ENCODE data around the gene GCGR. TPM values are rescaled to one million over a fixed set of nuclear protein-coding genes. Genes with fewer than 3 reads are reported as not detected.

GCGR gene
- total RNA-seq, 2 donors from 2014 or later = not detected

DNA sequence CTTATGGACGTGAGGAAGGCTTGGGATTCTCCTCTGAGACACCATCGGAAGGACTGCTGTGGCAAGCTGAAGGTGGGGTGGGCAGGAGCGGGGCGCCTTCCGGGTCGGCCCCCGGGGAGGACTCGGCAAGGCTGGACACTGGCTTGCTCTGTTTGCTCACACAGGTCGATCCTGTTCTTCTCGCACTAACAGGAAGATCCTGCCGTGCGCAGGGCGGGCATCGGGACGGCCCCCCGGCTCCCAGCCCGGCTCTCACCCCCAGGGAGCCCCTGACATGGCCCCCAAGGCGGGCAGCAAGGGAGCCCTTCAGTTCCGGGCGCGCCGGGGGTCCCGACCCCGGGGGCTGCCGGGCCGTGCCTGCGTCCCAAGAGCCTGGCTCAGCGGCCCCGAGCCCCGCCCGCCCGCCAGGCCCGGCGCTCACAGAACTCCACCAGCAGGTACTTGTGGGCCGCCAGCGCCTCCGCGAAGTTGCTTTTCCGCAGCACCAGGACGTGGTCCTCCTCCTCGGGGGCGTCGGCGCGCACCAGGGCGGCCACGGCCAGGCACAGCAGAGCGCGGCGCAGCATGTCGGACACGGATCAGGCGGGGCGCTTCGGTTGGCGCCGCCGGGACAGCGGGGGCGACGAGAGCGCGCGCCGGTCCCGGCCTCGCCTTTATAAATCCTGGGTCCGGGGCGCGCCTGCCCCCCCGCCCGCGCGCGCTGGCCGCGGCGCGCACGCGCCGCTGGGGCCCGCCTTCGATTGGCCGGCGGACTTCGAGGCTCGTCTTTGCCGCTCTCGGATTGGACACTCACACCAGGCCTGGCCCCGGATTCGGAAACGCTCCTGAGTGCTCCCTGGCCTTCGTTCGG, 56.2 kb downstream of the GCGR start, which contains the start of gene P4HB:
TSS of gene P4HB (minus strand) at position 630 of the 850 bp plus-strand sequence. CDS start at position 566, 64 bp downstream.
- H3K9me3 ChIP-seq = no peaks in the 10 kb centered on the region
- no peaks in the 10 kb centered on the region for H3K27me3 ChIP-seq
- peak within 1 kb of the TSS; percentile 96 to 99 for H3K27ac ChIP-seq
- DNase-seq (ENCODE audit: low spot score) = peak; percentile 100
- no peak for TF ChIP-seq CTCF (IDR thresholded peaks at IDR 0.05)
- H3K36me3 ChIP-seq = peaks cover 38% of the 10 kb centered on the region
- peaks cover 0 to 47% of the 10 kb centered on the region in 2 donors for H3K4me1 ChIP-seq
- H3K4me3 ChIP-seq = peak within 1 kb of the TSS; percentile 91 to 97

- H3K4me1 ChIP-seq = peaks cover 0 to 46% of the 10 kb centered on the region in 2 donors
- no peaks in the 10 kb centered on the region for H3K9me3 ChIP-seq
- H3K27me3 ChIP-seq = no peaks in the 10 kb centered on the region
- TF ChIP-seq CTCF (IDR thresholded peaks at IDR 0.05) = no peak
- peaks cover 30% of the 10 kb centered on the region for H3K36me3 ChIP-seq
- DNase-seq (ENCODE audit: low spot score) = peak; percentile 84
- peak overlapping the region; percentile 96 to 99 for H3K27ac ChIP-seq
- peak overlapping the region; percentile 65 to 86 for H3K4me3 ChIP-seq
These were observed 57.0 kb downstream of the GCGR start for GRCh38 chr17:81860756-81861568.

DNA sequence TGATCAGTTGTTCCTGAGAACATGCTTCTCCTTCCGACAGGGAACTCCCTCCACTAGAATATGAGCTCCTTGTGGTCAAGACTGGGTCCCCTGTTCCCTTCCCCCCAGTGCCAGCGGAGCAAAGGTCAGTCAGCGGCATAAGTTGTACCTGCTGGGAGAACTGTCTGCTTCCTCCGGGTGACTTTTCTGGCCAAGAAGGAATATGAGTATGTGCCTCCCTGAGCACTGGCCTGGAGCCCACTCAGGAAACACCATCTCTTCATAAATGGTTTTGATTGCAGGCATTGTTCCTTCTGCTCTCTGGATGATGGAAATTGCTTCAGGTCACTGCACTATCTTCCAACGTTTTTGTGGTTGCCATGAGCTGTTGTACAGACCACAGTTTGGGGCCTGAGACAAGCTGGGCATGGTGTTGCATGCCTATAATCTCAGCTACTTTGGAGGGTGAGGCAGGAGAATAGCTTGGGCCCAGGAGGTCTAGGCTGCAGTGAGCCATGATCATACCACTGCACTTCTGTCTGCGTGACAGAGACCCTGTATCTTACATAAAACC, 59.2 kb downstream of the GCGR start:
- H3K36me3 ChIP-seq = peaks cover 15% of the 10 kb centered on the region
- H3K27me3 ChIP-seq = no peaks in the 10 kb centered on the region
- H3K4me1 ChIP-seq = peaks cover 0 to 59% of the 10 kb centered on the region in 2 donors
- H3K9me3 ChIP-seq = no peaks in the 10 kb centered on the region
- TF ChIP-seq CTCF (IDR thresholded peaks at IDR 0.05) = no peak
- H3K4me3 ChIP-seq = no peak overlapping the region
- no peak overlapping the region for H3K27ac ChIP-seq
- no peak for DNase-seq (ENCODE audit: low spot score)

Other genes starting within 250 kb of the GCGR start
- gene NPLOC4, start 167.0 kb upstream of the GCGR start, total RNA-seq = 10 to 100 TPM; 69.3 to 70.4 TPM
- gene TSPAN10, start 167.0 kb upstream of the GCGR start, total RNA-seq = not detected
- not detected for gene PDE6G, start 147.6 kb upstream of the GCGR start, total RNA-seq
- gene OXLD1, start 137.5 kb upstream of the GCGR start, total RNA-seq = 10 to 100 TPM; 19.3 to 19.6 TPM
- gene CCDC137, start 137.4 kb upstream of the GCGR start, total RNA-seq = 1 to 10 TPM; 3.8 to 5.1 TPM
- 10 to 100 TPM; 20.3 to 22.2 TPM for gene ARL16, start 120.4 kb upstream of the GCGR start, total RNA-seq
- 10 to 100 TPM; 33.7 to 59.5 TPM for gene HGS, start 120.1 kb upstream of the GCGR start, total RNA-seq
- gene MRPL12, start 100.8 kb upstream of the GCGR start, total RNA-seq = 100 to 1,000 TPM in 1 of 2 donors, 10 to 100 TPM in 1; 87.9 to 127 TPM
- 10 to 100 TPM in 1 of 2 donors, 1 to 10 TPM in 1; 6.6 to 18.2 TPM for gene SLC25A10, start 91.9 kb upstream of the GCGR start, total RNA-seq
- gene MCRIP1, start 29.1 kb downstream of the GCGR start, total RNA-seq = 100 to 1,000 TPM in 1 of 2 donors, 10 to 100 TPM in 1; 91.3 to 108 TPM
- not detected for gene PPP1R27, start 30.9 kb downstream of the GCGR start, total RNA-seq
- 100 to 1,000 TPM; 321 to 426 TPM for gene P4HB, start 56.4 kb downstream of the GCGR start, total RNA-seq
- gene ARHGDIA, start 67.2 kb downstream of the GCGR start, total RNA-seq = 100 to 1,000 TPM in 1 of 2 donors, 10 to 100 TPM in 1; 59.4 to 145 TPM
- 10 to 100 TPM; 24.3 to 35.9 TPM for gene ALYREF, start 87.4 kb downstream of the GCGR start, total RNA-seq
- gene ANAPC11, start 87.6 kb downstream of the GCGR start, total RNA-seq = 100 to 1,000 TPM; 126 to 229 TPM
- 1 to 10 TPM in 1 of 2 donors, not detected in 1; 1.7 TPM for gene NPB, start 98.1 kb downstream of the GCGR start, total RNA-seq
- gene PCYT2, start 107.2 kb downstream of the GCGR start, total RNA-seq = 10 to 100 TPM; 23.3 to 26.1 TPM
- gene SIRT7, start 114.0 kb downstream of the GCGR start, total RNA-seq = 1 to 10 TPM; 2.8 to 4.9 TPM
- 10 to 100 TPM; 21.8 to 26.5 TPM for gene MAFG, start 123.6 kb downstream of the GCGR start, total RNA-seq
- 10 to 100 TPM in 1 of 2 donors, 1 to 10 TPM in 1; 8.3 to 10.2 TPM for gene PYCR1, start 133.2 kb downstream of the GCGR start, total RNA-seq
- gene MYADML2, start 143.1 kb downstream of the GCGR start, total RNA-seq = 1 to 10 TPM in 1 of 2 donors, under 1 TPM in 1; 0.55 to 1.4 TPM
- under 1 TPM in 1 of 2 donors, not detected in 1; 0.35 TPM for gene NOTUM, start 157.0 kb downstream of the GCGR start, total RNA-seq
- gene ASPSCR1, start 173.5 kb downstream of the GCGR start, total RNA-seq = 10 to 100 TPM; 14.1 to 18.8 TPM
- 10 to 100 TPM; 36.5 to 47.6 TPM for gene CENPX, start 218.7 kb downstream of the GCGR start, total RNA-seq
- gene LRRC45, start 219.2 kb downstream of the GCGR start, total RNA-seq = 1 to 10 TPM; 4.7 to 4.9 TPM
- gene RAC3, start 227.5 kb downstream of the GCGR start, total RNA-seq = 1 to 10 TPM in 1 of 2 donors, under 1 TPM in 1; 0.93 to 2.6 TPM
- gene DCXR, start 233.5 kb downstream of the GCGR start, total RNA-seq = 100 to 1,000 TPM; 169 to 213 TPM
- 10 to 100 TPM; 21.4 to 25.3 TPM for gene RFNG, start 247.7 kb downstream of the GCGR start, total RNA-seq
- gene GPS1, start 247.7 kb downstream of the GCGR start, total RNA-seq = 10 to 100 TPM; 79.5 to 90.8 TPM